NCI-H146 (cell line): ENCODE measurements around the gene LY6G6F.

Experiments used
- DNase-seq: peaks from one replicate; lab custom pipeline; 2025; lab: John Stamatoyannopoulos, UW

Gene LY6G6F

GRCh38 chr6:31706599-31706998 is at the start of gene LY6G6F:
TSS of gene LY6G6F (plus strand) at chr6:31706866. CDS start at chr6:31706907, 41 bp downstream.
- no peak for DNase-seq

DNA sequence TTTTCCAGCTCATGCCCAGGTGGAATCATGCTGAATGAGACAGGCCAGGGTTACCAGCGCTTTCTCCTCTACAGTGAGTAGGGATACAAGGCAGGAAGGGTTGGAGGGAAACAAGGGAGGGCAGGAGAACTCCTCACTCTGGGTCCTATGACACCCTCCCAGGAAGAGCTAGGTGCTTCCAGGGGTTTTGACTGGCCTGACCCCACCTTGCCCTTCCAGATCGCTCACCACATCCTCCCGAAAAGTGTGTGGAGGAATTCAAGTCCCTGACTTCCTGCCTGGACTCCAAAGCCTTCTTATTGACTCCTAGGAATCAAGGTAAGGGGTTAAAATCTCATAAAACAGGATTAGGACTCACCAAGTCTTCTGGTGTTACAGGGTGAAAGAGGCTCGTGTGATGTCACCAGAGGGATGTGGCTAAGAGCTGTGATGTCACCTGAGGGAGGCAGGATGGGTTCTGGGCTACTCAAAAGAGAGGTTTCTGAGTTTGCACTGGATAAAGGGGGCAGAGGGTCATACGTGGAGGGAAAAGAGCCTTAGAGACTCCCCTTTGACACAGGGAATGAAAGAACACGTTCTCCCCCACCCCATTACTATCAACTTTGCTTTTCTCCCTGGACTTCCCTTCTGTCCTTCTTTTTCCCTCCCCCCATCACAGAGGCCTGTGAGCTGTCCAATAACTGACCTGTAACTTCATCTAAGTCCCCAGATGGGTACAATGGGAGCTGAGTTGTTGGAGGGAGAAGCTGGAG is 49.1 kb upstream of the LY6G6F start:
- no peak for DNase-seq

GRCh38 chr6:31658158-31658688 is 48.4 kb upstream of the LY6G6F start:
- DNase-seq, result no peak

DNA sequence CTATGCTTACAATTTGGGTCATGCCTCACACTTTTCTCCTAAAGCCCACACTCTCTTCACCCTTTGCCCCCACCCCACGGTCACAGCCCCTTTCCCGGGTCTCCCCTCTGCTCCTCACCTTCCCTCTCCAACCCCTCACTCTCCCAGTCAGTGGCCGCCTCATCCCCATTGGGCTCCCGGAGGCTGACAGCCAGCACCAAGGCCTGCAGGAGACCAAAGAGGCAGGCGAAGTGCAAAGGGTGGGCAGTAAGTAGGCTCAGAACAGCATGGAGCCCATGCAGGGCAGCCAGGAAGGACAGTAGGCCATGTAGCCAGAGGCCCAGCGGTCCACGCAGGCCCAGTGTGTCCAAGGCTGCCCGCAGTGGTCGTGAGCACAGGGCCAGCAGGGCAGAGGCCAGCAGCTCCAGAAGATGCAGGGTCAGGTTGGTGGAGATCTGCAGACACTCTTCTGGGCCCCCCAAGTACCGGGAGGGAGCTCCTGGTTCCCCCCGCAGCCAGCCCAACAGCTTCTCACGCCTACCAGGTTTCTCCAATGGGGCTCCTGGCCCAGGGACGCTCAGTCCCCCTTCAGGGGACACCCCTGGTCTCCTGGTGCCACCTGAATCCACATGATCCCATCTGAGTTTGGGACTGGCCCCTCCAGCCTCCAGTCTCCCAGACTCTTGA is 47.5 kb upstream of the LY6G6F start:
- no peak for DNase-seq

DNA sequence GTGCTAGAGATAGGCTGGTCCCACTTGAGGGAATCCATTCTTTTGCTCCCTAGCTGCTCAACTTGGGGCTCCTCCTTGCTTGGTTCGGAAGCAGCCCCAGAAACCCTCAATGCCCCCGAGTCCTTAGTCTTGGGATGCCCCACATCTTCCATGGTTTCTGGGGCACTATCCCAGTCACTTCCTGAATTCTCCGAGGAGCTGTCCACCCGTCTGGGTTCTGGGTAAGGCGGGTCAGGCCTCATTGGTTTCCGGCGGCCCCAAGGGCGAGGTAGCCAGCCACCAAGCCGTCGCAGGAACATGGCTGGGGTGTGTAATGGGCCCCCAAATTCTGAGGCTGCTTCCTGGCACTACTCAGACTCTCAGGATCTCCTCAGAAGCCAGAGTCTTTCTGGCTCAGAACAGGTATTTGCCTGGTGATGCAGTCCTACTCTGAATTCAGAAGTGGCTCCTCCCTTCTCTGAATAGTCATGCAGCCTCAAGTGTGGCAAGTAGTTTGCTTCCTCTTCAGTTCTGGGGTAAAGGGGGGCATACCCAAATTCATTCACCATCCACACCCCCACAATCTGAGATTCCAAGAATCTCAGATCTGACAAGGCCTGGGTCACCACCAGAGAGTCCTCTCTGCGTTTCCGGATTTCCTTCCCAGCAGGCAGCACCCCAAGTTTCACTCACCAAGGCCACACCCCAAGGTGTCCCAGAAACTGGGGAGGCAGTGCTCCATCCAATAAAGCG is 46.9 kb upstream of the LY6G6F start:
- DNase-seq, result no peak

- DNase-seq, result peak; percentile 90
Measured at GRCh38 chr6:31660381-31661261, 46.0 kb upstream of the LY6G6F start, which contains the start of gene C6orf47. TSS of gene C6orf47 (minus strand) at chr6:31660778. CDS start at chr6:31659947, 831 bp downstream.

GRCh38 chr6:31661262-31662123 is 45.2 kb upstream of the LY6G6F start:
- no peak for DNase-seq

DNA sequence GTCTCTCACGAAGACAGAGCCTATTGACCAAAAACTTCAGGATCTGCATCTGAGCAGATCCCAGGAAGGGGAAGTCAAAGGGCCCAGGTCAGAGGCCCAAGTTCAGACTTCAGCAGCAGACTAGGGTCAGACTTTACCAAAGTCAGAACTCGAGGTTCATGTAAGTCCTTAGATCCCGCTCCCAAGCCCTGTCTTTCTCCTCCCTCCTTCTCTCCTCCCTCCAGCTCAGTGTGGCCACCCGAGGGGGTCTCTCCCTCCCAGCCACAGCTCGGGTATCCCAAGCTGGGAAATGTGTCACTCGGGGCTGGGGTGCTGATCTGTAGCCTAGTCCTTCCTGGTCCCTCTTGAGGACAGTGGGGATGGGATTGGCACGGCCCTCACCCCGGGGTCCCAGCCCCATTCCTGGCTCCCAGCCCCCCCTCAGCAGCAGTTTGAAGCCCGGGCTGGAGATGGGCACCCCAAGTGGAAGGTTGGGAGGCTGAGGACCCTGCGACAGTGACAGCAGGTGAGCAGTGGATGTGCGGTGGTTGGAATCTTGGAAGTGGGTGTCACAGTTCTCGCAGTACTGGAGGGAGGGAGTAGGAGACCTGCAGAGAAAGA is 44.4 kb upstream of the LY6G6F start:
- no peak for DNase-seq

DNA sequence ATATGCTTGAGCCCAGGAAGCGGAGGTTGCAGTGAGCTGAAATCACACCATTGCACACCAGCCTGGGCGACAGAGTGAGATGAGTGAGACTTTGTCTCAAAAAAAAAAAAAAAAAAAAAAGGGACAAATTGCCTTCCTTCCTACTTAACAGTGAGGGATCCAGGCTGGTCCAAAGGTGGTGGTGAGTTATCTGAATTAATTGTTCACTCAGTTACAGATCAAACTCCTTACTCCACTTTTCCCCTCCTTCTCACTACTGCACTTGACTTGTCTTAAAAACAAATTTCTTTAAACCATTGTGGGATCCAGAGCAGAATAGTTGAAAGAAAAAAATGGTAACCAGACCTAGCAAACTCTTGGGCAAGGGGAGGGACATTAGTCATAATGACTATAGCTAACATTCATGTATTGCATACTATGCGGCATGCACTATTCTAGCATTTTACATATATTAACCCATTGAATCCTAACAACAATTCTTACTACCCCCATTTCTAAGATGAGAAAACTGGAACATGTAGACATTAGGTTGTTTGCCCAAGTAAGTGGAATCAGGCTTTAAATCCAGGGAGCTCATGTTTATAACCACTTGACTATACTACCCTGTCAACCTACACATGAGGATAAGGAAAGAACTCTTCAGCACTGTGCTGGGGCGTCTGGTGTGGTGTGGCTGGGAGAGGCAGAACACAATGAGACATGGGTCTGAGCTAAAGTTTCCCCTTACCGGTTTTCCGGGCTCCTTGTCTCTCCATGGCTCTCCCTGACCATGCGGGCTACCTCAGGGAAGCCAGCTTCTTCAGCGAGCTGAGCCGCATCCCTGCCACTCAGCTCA is 43.3 kb upstream of the LY6G6F start:
- no peak for DNase-seq

GRCh38 chr6:31663961-31664789 is 42.5 kb upstream of the LY6G6F start:
- no peak for DNase-seq

GRCh38 chr6:31664790-31665500 is 41.7 kb upstream of the LY6G6F start, which contains the start of gene GPANK1:
TSS of gene GPANK1 (minus strand) at chr6:31664997. CDS start at chr6:31664478, 519 bp downstream.
- peak; percentile 89 for DNase-seq

GRCh38 chr6:31665501-31666336 is 40.9 kb upstream of the LY6G6F start, which contains the start of gene CSNK2B:
TSS of gene CSNK2B (plus strand) at chr6:31666080. CDS start at chr6:31666832, 752 bp downstream.
- DNase-seq, result peak; percentile 98

- DNase-seq, result no peak
Measured at GRCh38 chr6:31666337-31666965, 40.2 kb upstream of the LY6G6F start.

DNA sequence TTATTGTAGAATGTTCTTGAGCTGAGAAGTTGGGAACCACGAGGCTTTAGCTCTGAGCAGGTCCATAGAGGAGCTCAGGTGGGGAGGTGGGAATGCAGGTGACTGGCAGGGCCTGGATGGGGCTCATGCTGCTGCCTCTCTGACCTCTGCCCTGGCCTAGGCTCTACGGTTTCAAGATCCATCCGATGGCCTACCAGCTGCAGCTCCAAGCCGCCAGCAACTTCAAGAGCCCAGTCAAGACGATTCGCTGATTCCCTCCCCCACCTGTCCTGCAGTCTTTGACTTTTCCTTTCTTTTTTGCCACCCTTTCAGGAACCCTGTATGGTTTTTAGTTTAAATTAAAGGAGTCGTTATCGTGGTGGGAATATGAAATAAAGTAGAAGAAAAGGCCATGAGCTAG is 37.0 kb upstream of the LY6G6F start, which contains the start of gene LY6G5B:
TSS of gene LY6G5B (plus strand) at position 301 of the 400 bp plus-strand sequence. CDS start 975 bp downstream, outside the sequence.
- DNase-seq, result no peak

GRCh38 chr6:31676322-31676903 is 30.3 kb upstream of the LY6G6F start:
- no peak for DNase-seq
